ENCODE data around the gene GDI1. TPM values are rescaled to one million over a fixed set of nuclear protein-coding genes. Genes with fewer than 3 reads are reported as not detected.

The GDI1 gene
- total and polyA plus RNA-seq, 9 of the 15 experiments (the other 6 are each of a cell fraction or from before 2014, with no cell fraction given): 0.97 to 82.6 (median 37.5) TPM

GRCh38 chrX:154428176-154429171, 8.5 kb upstream of the GDI1 start, which contains the start of gene ATP6AP1 (continued):
- TF ChIP-seq, protein P1, sequence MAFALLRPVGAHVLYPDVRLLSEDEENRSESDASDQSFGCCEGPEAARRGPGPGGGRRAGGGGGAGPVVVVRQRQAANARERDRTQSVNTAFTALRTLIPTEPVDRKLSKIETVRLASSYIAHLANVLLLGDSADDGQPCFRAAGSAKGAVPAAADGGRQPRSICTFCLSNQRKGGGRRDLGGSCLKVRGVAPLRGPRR (CRISPR knock-in tag; IDR thresholded peaks at IDR 0.05): no peak
- no peak for TF ChIP-seq OTX1 (CRISPR knock-in tag; IDR thresholded peaks at IDR 0.05)
- TF ChIP-seq RNF2 (IDR thresholded peaks at IDR 0.05): peak; percentile 52; the same call in 1 of the 2 replicates
- TF ChIP-seq KDM5B (IDR thresholded peaks at IDR 0.05; ENCODE audit: insufficient replicate concordance, low read depth, low read length): peak; percentile 64
- TF ChIP-seq RBM25 (IDR thresholded peaks at IDR 0.05; ENCODE audit: low read depth, low read length, severe bottlenecking): peak; percentile 99
- TF ChIP-seq ZNF408 (CRISPR knock-in tag; IDR thresholded peaks at IDR 0.05; ENCODE audit: low read depth): no peak
- TF ChIP-seq SMARCA4 (IDR thresholded peaks at IDR 0.05): no peak
- no peak for TF ChIP-seq PCBP2 (IDR thresholded peaks at IDR 0.05; ENCODE audit: low read depth, low read length, poor library complexity, severe bottlenecking)
- TF ChIP-seq KAT8 (IDR thresholded peaks at IDR 0.05; ENCODE audit: low read depth): no peak
- TF ChIP-seq EWSR1 (IDR thresholded peaks at IDR 0.05; ENCODE audit: borderline replicate concordance, low read depth, partially characterized antibody): no peak
- peak; percentile 25; the same call in 1 of the 2 replicates for TF ChIP-seq PML (IDR thresholded peaks at IDR 0.05; ENCODE audit: low read length)
- TF ChIP-seq RUNX1 (IDR thresholded peaks at IDR 0.05; ENCODE audit: low read depth): 0 out of 2 replicates have a peak, but pooled peaks have one; percentile 52
- TF ChIP-seq KDM4B (IDR thresholded peaks at IDR 0.05; ENCODE audit: borderline replicate concordance in 2 of 2, low read depth in 1 of 2): peak in 1 of 2 experiments; percentile 74; a peak in 1 of 4 replicates
- peak; percentile 36 for TF ChIP-seq TAF1 (IDR thresholded peaks at IDR 0.05; ENCODE audit: control insufficient read depth, extremely low read depth, insufficient read depth, low read length, severe bottlenecking)
- no peak for TF ChIP-seq SRSF3 (IDR thresholded peaks at IDR 0.05; ENCODE audit: insufficient read depth, low read length)
- no peak for TF ChIP-seq TGIF2 (CRISPR knock-in tag; IDR thresholded peaks at IDR 0.05)
- TF ChIP-seq ZNF766 (CRISPR knock-in tag; conservative IDR thresholded peaks at IDR 0.05): no peak
- TF ChIP-seq MED1 (CRISPR knock-in tag; IDR thresholded peaks at IDR 0.05; ENCODE audit: borderline replicate concordance): no peak
- peak; percentile 97 for TF ChIP-seq BCOR (IDR thresholded peaks at IDR 0.05)
- TF ChIP-seq RBM14 (IDR thresholded peaks at IDR 0.05; ENCODE audit: borderline replicate concordance, insufficient read depth, low read depth, low read length): no peak
- TF ChIP-seq POLR2AphosphoS2 (IDR thresholded peaks at IDR 0.05; ENCODE audit: low read length): no peak
- TF ChIP-seq, protein P2, sequence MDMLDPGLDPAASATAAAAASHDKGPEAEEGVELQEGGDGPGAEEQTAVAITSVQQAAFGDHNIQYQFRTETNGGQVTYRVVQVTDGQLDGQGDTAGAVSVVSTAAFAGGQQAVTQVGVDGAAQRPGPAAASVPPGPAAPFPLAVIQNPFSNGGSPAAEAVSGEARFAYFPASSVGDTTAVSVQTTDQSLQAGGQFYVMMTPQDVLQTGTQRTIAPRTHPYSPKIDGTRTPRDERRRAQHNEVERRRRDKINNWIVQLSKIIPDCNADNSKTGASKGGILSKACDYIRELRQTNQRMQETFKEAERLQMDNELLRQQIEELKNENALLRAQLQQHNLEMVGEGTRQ (CRISPR knock-in tag; IDR thresholded peaks at IDR 0.05): peak; percentile 92
- TF ChIP-seq FOXK2 (conservative IDR thresholded peaks at IDR 0.05 in 1 of 2, IDR thresholded peaks at IDR 0.05 in 1 of 2; ENCODE audit: low read depth in 2 of 2): 0 out of 4 replicates have a peak, but pooled peaks of 1 of the 2 experiments have one; percentile 32
- TF ChIP-seq YY1 (IDR thresholded peaks at IDR 0.05; ENCODE audit: borderline replicate concordance in 1 of 3, control insufficient read depth in 1 of 3, extremely low read depth in 1 of 3, insufficient read depth in 3 of 3, insufficient read length in 1 of 3, insufficient replicate concordance in 2 of 3, low read depth in 1 of 3, low read length in 2 of 3): peak; percentile 64 to 95 (median 88)
- TF ChIP-seq HDAC3 (IDR thresholded peaks at IDR 0.05; ENCODE audit: borderline replicate concordance, partially characterized antibody): no peak
- no peak for TF ChIP-seq IFI16 (CRISPR knock-in tag; IDR thresholded peaks at IDR 0.05)
- TF ChIP-seq GTF2E2 (tag; IDR thresholded peaks at IDR 0.05): no peak
